ENCODE results near the gene SREBF1. TPM values are rescaled to one million over a fixed set of nuclear protein-coding genes. Genes with fewer than 3 reads are reported as not detected.

The SREBF1 gene
- polyA plus RNA-seq, 1 of the 3 experiments (the other 2 are of a cell fraction), result 20.4 TPM

DNA sequence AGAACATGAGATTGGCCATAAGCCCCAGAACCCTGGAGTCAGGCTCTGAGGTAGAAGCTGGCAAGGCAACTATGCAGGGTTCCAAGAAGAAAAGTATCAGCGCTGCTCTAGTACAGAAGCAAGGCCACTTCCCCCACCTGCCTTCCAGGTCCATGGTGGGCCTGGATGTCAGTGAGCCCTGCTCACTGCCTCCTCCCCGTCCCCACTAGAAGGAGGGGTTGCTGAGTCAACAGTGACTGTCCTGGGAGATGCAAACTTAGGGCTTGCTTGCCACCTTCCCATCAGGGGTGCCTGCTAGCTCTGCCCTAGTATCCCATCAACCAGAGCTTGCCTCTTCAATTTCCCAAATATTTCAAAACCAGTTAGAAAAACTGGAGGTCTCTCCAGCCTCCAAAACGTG, 29.6 kb upstream of the SREBF1 start (continued):
- no peak for TF ChIP-seq RFX5 (IDR thresholded peaks at IDR 0.05; ENCODE audit: low read length)
- TF ChIP-seq NFIC (IDR thresholded peaks at IDR 0.05; ENCODE audit: borderline replicate concordance), result no peak
- no peak for TF ChIP-seq TAF1 (IDR thresholded peaks at IDR 0.05; ENCODE audit: borderline replicate concordance, low read depth, low read length)

DNA sequence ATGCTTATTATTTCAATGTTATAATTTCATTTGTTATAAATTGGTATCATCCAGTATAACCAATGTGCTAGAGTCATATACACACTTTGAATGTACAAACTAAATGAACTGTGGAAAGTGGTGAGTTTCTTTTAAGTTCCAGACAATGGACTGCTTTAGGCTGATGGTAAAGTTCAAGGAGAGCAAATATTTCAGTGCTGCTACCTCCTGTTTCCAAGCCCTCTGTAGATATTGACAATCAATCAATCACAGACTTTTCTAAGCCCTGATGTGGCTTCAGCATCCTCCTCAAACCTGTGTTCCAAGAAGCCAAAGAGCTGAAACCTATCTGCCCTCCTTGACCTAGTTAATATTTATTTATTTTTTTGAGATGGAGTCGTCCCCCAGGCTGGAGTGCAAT, 28.2 kb upstream of the SREBF1 start:
- Histone ChIP-seq H3K9ac (no peak overlapping the region), H3K79me2 (ENCODE audit: insufficient read depth) (no peaks in the 10 kb centered on the region), H3K4me1 (ENCODE audit: control insufficient read depth in 1 of 2, insufficient read depth in 2 of 2, low read depth in 1 of 2, low read length in 1 of 2) (peaks cover 0 to 34% of the 10 kb centered on the region in 2 experiments; a peak in 3 of 4 replicates), H4K20me1 (ENCODE audit: insufficient read depth) (no peaks in the 10 kb centered on the region), H3F3A (replicated peaks; ENCODE audit: insufficient read depth) (no peaks in the 10 kb centered on the region), H3K9me2 (no peaks in the 10 kb centered on the region), H3K4me3 (ENCODE audit: low read depth in 2 of 2, low read length in 1 of 2) (no peak overlapping the region), H3K36me3 (replicated peaks in 1 of 2; ENCODE audit: control insufficient read depth in 1 of 2, insufficient read depth in 2 of 2, low read length in 1 of 2) (peaks cover 17 to 64% of the 10 kb centered on the region in 2 experiments), H3K27ac (ENCODE audit: low read depth in 2 of 2, low read length in 1 of 2) (no peak overlapping the region), H3K9me3 (no peaks in the 10 kb centered on the region), H2AFZ (ENCODE audit: low read depth) (no peak overlapping the region), H3K27me3 (ENCODE audit: insufficient read depth) (no peaks in the 10 kb centered on the region), H3K4me2 (no peak overlapping the region)
- POLR2A ChIA-PET, result no interaction called here
- TF ChIP-seq TEAD4 (IDR thresholded peaks at IDR 0.05; ENCODE audit: borderline replicate concordance, insufficient read depth), result no peak
- no peak for TF ChIP-seq YY1 (IDR thresholded peaks at IDR 0.05; ENCODE audit: low read depth)
- TF ChIP-seq SIN3A (IDR thresholded peaks at IDR 0.05; ENCODE audit: borderline replicate concordance, low read depth, low read length), result no peak
- 100% methylated on average over 1 of the region's 1 CpG for WGBS (ENCODE audit: low lambda C conversion rate)
- DNase-seq, result no peak
- CTCF ChIA-PET, result interaction anchor here (1.1 to 6.7 kb wide), 3 partner anchors 11 to 56 kb away, joined by 3 to 72 read pairs (median 11); no protein-coding TSS in a partner anchor

DNA sequence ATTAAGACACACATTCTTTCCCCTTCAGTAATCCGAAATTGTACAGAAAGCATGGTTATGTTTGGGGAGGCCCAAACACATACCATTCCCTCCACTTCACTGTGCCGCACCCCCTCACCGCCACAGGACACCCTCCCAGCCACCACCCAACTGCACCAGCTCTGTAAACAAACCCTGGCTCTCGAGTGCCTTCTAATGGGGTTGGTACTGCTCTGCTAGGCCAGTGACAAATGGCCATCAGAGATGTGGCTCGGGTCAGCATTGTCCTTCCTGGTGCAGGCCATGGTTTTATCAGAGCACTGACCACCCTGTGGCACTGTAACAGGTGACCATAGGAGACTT, 24.0 kb upstream of the SREBF1 start:
- H3K27me3 ChIP-seq (ENCODE audit: insufficient read depth), result no peaks in the 10 kb centered on the region
- H3K9me3 ChIP-seq, result no peaks in the 10 kb centered on the region
- ChIA-PET POLR2A (interaction anchor here (1.0 to 1.2 kb wide), 2 partner anchors 25 to 179 kb away, joined by 3 read pairs; no protein-coding TSS in a partner anchor), CTCF (interaction anchor here (0.5 to 6.7 kb wide), 37 partner anchors 8 to 195 kb away, joined by 3 to 72 read pairs (median 6); partner anchors contain the start of gene RAI1)
- H3K27ac ChIP-seq (ENCODE audit: low read depth in 2 of 2, low read length in 1 of 2), result no peak overlapping the region
- no peak for DNase-seq
- no peak overlapping the region for H3K4me3 ChIP-seq (ENCODE audit: low read depth in 2 of 2, low read length in 1 of 2)
- peaks cover 5 to 31% of the 10 kb centered on the region in 2 experiments for H3K36me3 ChIP-seq (replicated peaks in 1 of 2; ENCODE audit: control insufficient read depth in 1 of 2, insufficient read depth in 2 of 2, low read length in 1 of 2)
- H3K4me1 ChIP-seq (ENCODE audit: control insufficient read depth in 1 of 2, insufficient read depth in 2 of 2, low read depth in 1 of 2, low read length in 1 of 2), result peaks cover 0 to 41% of the 10 kb centered on the region in 2 experiments; a peak in 1 of 4 replicates
- no peak overlapping the region for H3K4me2 ChIP-seq
- H3K9me2 ChIP-seq, result no peaks in the 10 kb centered on the region
- TF ChIP-seq FOSL2 (IDR thresholded peaks at IDR 0.05; ENCODE audit: borderline replicate concordance, low read depth) (no peak), GATA2 (CRISPR knock-in tag; IDR thresholded peaks at IDR 0.05) (no peak), POLR2AphosphoS5 (IDR thresholded peaks at IDR 0.05; ENCODE audit: low read depth, low read length) (no peak), FOXM1 (IDR thresholded peaks at IDR 0.05; ENCODE audit: low read depth) (no peak), JUND (IDR thresholded peaks at IDR 0.05) (no peak), MXI1 (IDR thresholded peaks at IDR 0.05; ENCODE audit: low read depth, low read length) (no peak), GABPA (IDR thresholded peaks at IDR 0.05; ENCODE audit: low read depth) (no peak), FOXJ3 (CRISPR knock-in tag; IDR thresholded peaks at IDR 0.05) (no peak), YY1 (IDR thresholded peaks at IDR 0.05; ENCODE audit: low read depth) (no peak), RXRA (IDR thresholded peaks at IDR 0.05; ENCODE audit: borderline replicate concordance, low read depth) (no peak), NRF1 (IDR thresholded peaks at IDR 0.05; ENCODE audit: low read depth, low read length) (no peak), EP300 (IDR thresholded peaks at IDR 0.05; ENCODE audit: borderline replicate concordance in 1 of 2, low read depth in 1 of 2, low read length in 1 of 2) (no peak)
- TF ChIP-seq, protein P1, sequence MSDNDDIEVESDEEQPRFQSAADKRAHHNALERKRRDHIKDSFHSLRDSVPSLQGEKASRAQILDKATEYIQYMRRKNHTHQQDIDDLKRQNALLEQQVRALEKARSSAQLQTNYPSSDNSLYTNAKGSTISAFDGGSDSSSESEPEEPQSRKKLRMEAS (IDR thresholded peaks at IDR 0.05; ENCODE audit: low read depth), result no peak
- TF ChIP-seq, protein P2, sequence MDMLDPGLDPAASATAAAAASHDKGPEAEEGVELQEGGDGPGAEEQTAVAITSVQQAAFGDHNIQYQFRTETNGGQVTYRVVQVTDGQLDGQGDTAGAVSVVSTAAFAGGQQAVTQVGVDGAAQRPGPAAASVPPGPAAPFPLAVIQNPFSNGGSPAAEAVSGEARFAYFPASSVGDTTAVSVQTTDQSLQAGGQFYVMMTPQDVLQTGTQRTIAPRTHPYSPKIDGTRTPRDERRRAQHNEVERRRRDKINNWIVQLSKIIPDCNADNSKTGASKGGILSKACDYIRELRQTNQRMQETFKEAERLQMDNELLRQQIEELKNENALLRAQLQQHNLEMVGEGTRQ (IDR thresholded peaks at IDR 0.05; ENCODE audit: borderline replicate concordance, low read depth, low read length), result no peak
- TF ChIP-seq, protein P3, sequence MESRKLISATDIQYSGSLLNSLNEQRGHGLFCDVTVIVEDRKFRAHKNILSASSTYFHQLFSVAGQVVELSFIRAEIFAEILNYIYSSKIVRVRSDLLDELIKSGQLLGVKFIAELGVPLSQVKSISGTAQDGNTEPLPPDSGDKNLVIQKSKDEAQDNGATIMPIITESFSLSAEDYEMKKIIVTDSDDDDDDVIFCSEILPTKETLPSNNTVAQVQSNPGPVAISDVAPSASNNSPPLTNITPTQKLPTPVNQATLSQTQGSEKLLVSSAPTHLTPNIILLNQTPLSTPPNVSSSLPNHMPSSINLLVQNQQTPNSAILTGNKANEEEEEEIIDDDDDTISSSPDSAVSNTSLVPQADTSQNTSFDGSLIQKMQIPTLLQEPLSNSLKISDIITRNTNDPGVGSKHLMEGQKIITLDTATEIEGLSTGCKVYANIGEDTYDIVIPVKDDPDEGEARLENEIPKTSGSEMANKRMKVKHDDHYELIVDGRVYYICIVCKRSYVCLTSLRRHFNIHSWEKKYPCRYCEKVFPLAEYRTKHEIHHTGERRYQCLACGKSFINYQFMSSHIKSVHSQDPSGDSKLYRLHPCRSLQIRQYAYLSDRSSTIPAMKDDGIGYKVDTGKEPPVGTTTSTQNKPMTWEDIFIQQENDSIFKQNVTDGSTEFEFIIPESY (IDR thresholded peaks at IDR 0.05; ENCODE audit: borderline replicate concordance, low read depth), result no peak
- TF ChIP-seq, protein P4, sequence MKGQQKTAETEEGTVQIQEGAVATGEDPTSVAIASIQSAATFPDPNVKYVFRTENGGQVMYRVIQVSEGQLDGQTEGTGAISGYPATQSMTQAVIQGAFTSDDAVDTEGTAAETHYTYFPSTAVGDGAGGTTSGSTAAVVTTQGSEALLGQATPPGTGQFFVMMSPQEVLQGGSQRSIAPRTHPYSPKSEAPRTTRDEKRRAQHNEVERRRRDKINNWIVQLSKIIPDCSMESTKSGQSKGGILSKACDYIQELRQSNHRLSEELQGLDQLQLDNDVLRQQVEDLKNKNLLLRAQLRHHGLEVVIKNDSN (IDR thresholded peaks at IDR 0.05; ENCODE audit: borderline replicate concordance, low read depth), result no peak
- H3K9ac ChIP-seq, result no peak overlapping the region
- H4K20me1 ChIP-seq (ENCODE audit: insufficient read depth), result no peaks in the 10 kb centered on the region
- H3K79me2 ChIP-seq (ENCODE audit: insufficient read depth), result no peaks in the 10 kb centered on the region
- 73% methylated on average over 5 of the region's 5 CpGs for WGBS (ENCODE audit: low lambda C conversion rate)
- H2AFZ ChIP-seq (ENCODE audit: low read depth), result no peak overlapping the region
- H3F3A ChIP-seq (replicated peaks; ENCODE audit: insufficient read depth), result no peaks in the 10 kb centered on the region
